Subcutaneous abdominal adipose tissue (tissue), 5 donors: ENCODE measurements around the gene SRGAP1.
"Not testable (repeated sequence)": the region's sequence is repeated elsewhere in the genome, so short reads cannot be mapped to it uniquely, and the experiment has no call there.

ENCODE experiments used
- H3K27ac ChIP-seq: one replicate; pipeline ENCODE4 v1.7.0; 2013; ENCODE audit warnings: low read depth, mild to moderate bottlenecking, inconsistent platforms, low read length, moderate library complexity
- H3K27me3 ChIP-seq, 5 donors: one replicate each; pipeline ENCODE4 v1.7.0; 2013; ENCODE audit warnings: low read length in 5 of 5, inconsistent platforms in 1 of 5; ENCODE audit not compliant: control insufficient read depth in 5 of 5, insufficient read depth in 4 of 5
- H3K36me3 ChIP-seq, 5 donors: one replicate each; pipeline ENCODE4 v1.7.0; 2013; ENCODE audit warnings: low read length in 5 of 5; ENCODE audit not compliant: control insufficient read depth in 5 of 5, insufficient read depth in 5 of 5
- H3K4me1 ChIP-seq, 5 donors: one replicate each; pipeline ENCODE4 v1.7.0; 2013; ENCODE audit warnings: low read length in 5 of 5, mild to moderate bottlenecking in 3 of 5, moderate library complexity in 1 of 5; ENCODE audit not compliant: control insufficient read depth in 5 of 5, insufficient read depth in 5 of 5
- H3K4me3 ChIP-seq, 5 donors: one replicate each; pipeline ENCODE4 v1.7.0; 2013; ENCODE audit warnings: low read length in 5 of 5, low read depth in 1 of 5
- H3K9ac ChIP-seq, 5 donors: one replicate each; pipeline ENCODE4 v1.7.0; 2013; ENCODE audit warnings: low read length in 5 of 5, mild to moderate bottlenecking in 4 of 5, moderate library complexity in 3 of 5
- H3K9me3 ChIP-seq, 5 donors: one replicate each; pipeline ENCODE4 v1.7.0; 2013; ENCODE audit warnings: low read length in 5 of 5; ENCODE audit not compliant: control insufficient read depth in 5 of 5
- donor health status: healthy.
- donor health status: healthy.
- donor health status: healthy.
- donor health status: healthy.
- donor health status: healthy.

SRGAP1 gene

DNA sequence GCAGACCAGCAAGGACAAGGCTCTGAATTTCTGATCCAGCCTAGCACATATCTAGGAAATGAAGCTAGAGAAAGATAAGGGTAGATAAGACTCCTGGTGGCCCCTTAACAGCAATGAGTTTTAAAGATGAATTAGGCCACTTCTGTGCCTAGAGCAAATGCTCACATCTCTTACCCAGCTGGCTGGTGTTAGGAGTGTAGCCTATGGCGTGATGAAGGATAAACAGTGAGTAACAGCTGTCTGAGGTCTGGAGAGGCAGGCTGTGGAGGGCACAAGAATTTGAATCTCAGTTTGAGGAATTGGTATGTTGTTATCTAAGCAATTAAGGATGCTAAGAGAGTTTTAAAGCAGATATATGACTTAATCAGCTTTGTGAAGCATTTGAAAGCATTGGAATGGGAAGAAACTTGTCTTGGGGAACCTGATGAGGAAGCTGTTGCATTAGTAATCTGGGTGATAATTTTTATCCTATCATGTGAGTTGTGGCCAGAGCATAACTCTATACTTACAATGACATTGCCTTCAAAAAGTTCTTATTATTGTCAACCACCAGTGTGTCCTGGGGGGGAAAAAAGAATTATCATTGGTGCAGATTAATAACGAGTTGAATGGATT lies 161.8 kb downstream of the SRGAP1 start:
- no peaks in the 10 kb centered on the region for H3K9me3 ChIP-seq
- no peak overlapping the region for H3K4me3 ChIP-seq
- H3K27ac ChIP-seq = no peak overlapping the region
- H3K36me3 ChIP-seq = peaks cover 0 to under 1% (median 0%) of the 10 kb centered on the region in 5 donors
- no peaks in the 10 kb centered on the region for H3K4me1 ChIP-seq
- H3K9ac ChIP-seq = no peak overlapping the region
- no peaks in the 10 kb centered on the region for H3K27me3 ChIP-seq

GRCh38 chr12:64007853-64008252 lies 163.4 kb downstream of the SRGAP1 start:
- Histone ChIP-seq H3K9me3 (no peaks in the 10 kb centered on the region), H3K4me3 (no peak overlapping the region), H3K27ac (no peak overlapping the region), H3K9ac (no peak overlapping the region), H3K27me3 (no peaks in the 10 kb centered on the region), H3K36me3 (no peaks in the 10 kb centered on the region), H3K4me1 (no peaks in the 10 kb centered on the region)

DNA sequence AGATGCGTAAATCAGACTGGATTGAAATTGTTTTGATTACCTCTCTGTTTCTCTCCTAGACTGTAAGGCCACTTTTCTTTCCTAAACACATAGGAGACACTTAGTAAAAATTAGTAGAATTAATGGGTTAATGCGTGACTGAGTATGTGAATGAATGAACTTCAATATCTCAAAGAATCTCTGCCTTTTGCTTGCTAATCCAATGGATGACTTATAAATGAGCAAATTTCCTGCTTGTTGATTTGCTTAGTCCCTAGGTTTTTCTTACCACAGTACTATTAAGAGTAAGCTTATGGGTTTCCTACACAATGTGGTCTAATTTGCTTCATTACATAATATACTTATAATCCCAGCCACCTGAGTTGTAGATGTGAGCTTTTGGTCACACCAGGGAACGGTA lies 164.1 kb downstream of the SRGAP1 start:
- no peak overlapping the region for H3K9ac ChIP-seq
- no peaks in the 10 kb centered on the region for H3K9me3 ChIP-seq
- no peaks in the 10 kb centered on the region for H3K27me3 ChIP-seq
- no peaks in the 10 kb centered on the region for H3K36me3 ChIP-seq
- no peak overlapping the region for H3K27ac ChIP-seq
- no peak overlapping the region for H3K4me3 ChIP-seq
- H3K4me1 ChIP-seq = no peaks in the 10 kb centered on the region

GRCh38 chr12:64009321-64010068 lies 165.0 kb downstream of the SRGAP1 start:
- Histone ChIP-seq H3K27me3 (no peaks in the 10 kb centered on the region), H3K9ac (no peak overlapping the region), H3K4me1 (no peaks in the 10 kb centered on the region), H3K9me3 (no peaks in the 10 kb centered on the region), H3K27ac (no peak overlapping the region), H3K4me3 (no peak overlapping the region), H3K36me3 (no peaks in the 10 kb centered on the region)

DNA sequence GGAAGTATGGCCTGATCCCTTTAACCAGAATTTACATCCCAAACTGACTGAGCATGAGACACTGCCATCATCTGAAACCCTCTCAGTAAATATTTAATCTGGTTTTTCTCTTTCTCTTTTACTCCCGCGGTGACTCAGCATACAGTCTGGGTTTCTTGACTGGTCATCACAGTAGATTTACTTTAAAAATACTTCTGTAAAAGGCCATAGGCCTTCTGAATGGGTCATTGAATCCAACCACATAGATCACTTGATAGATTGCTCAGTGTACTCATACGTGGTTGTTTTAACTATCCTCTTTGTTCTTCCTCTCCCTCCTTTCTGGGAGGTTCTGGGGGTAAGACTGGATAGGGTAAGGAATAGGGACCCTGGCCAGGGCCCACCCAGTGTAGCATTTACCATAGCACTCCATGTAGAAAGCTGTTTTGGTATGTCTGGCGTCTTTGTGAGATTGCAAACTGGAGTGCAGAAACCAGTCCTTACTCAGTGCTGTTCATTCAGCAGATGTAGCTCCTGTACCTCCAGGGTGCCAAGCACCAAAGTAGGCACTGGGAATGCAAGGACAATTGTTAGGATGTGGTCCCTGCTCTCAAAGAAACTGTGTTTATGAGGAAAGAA lies 165.7 kb downstream of the SRGAP1 start:
- Histone ChIP-seq H3K27me3 (no peaks in the 10 kb centered on the region), H3K9ac (no peak overlapping the region), H3K36me3 (no peaks in the 10 kb centered on the region), H3K4me1 (no peaks in the 10 kb centered on the region), H3K9me3 (no peaks in the 10 kb centered on the region), H3K4me3 (no peak overlapping the region), H3K27ac (no peak overlapping the region)

- Histone ChIP-seq H3K27ac (no peak overlapping the region), H3K4me3 (no peak overlapping the region), H3K9ac (no peak overlapping the region), H3K4me1 (no peaks in the 10 kb centered on the region), H3K36me3 (peaks cover 0 to 4% (median 0%) of the 10 kb centered on the region in 5 donors), H3K9me3 (no peaks in the 10 kb centered on the region), H3K27me3 (no peaks in the 10 kb centered on the region)
These were observed 172.0 kb downstream of the SRGAP1 start for GRCh38 chr12:64016521-64016920.

- not testable (repeated sequence) for H3K27me3 ChIP-seq, H3K27ac ChIP-seq, H3K36me3 ChIP-seq, H3K9ac ChIP-seq, H3K9me3 ChIP-seq, H3K4me1 ChIP-seq, H3K4me3 ChIP-seq
These were observed 173.6 kb downstream of the SRGAP1 start for GRCh38 chr12:64018116-64018515.

DNA sequence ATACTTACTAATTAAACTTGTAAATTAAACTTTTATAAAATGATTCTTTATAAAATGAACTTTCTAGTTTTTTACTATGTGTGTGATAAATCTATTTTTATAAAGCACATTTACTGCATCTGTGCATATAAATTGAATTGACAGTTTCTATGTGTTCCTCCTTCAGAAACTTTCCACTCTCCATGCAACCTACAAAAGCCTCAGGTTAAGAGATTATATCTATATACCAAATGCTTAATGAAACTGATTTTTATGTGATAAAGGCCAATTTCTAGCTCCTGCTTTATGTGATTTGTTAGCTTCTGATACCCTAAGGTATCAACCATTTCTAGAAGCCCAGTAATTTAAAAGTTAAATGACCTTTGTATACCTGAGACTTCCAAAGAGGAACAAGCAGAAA lies 174.0 kb downstream of the SRGAP1 start:
- Histone ChIP-seq H3K4me1 (no peaks in the 10 kb centered on the region), H3K9ac (no peak overlapping the region), H3K36me3 (peaks cover 0 to 6% (median 0%) of the 10 kb centered on the region in 5 donors), H3K27me3 (no peaks in the 10 kb centered on the region), H3K27ac (no peak overlapping the region), H3K4me3 (no peak overlapping the region), H3K9me3 (no peaks in the 10 kb centered on the region)

GRCh38 chr12:64019101-64019500 lies 174.6 kb downstream of the SRGAP1 start:
- no peak overlapping the region for H3K27ac ChIP-seq
- no peaks in the 10 kb centered on the region for H3K27me3 ChIP-seq
- H3K36me3 ChIP-seq = peaks cover 0 to 6% (median 0%) of the 10 kb centered on the region in 5 donors
- H3K4me3 ChIP-seq = no peak overlapping the region
- no peak overlapping the region for H3K9ac ChIP-seq
- H3K4me1 ChIP-seq = no peaks in the 10 kb centered on the region
- no peaks in the 10 kb centered on the region for H3K9me3 ChIP-seq

DNA sequence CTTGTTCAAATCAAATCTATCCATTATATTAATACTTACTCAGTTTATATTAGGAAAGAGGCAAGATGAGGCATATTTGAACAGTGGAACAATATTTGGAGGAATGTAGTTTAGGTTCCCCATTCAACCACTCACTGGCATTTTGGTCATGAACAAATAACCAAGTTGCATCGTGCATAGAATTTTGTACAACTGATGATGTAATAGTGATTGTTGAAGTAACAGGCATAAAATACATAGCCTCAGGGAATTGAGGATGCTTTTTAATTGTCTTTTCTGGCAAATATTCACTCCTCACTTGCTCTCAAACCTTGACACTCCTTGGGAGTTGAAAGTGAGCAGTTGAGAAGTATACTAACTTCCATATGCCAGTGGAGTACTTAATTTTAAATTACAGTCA lies 175.2 kb downstream of the SRGAP1 start:
- no peak overlapping the region for H3K9ac ChIP-seq
- H3K9me3 ChIP-seq = no peaks in the 10 kb centered on the region
- no peaks in the 10 kb centered on the region for H3K27me3 ChIP-seq

More for the DNA sequence above, 175.2 kb downstream of the SRGAP1 start:
- Histone ChIP-seq H3K4me3 (no peak overlapping the region), H3K4me1 (no peaks in the 10 kb centered on the region), H3K27ac (no peak overlapping the region), H3K36me3 (peaks cover 0 to 6% (median 0%) of the 10 kb centered on the region in 5 donors)
